Measurements from ENCODE around the gene CELA3B.
"Not testable (repeated sequence)": the region's sequence is repeated elsewhere in the genome, so short reads cannot be mapped to it uniquely, and the experiment has no call there.

CELA3B gene

GRCh38 chr1:21966247-21967000 is 10.4 kb upstream of the CELA3B start:
- in situ Hi-C loops (cut with MboI; ENCODE audit: low sequenced_read_pairs, unreplicated experiment): loop anchor here (10.0 to 25.0 kb wide), 2 partner anchors 292 to 729 kb away; no protein-coding TSS in a partner anchor
- TF ChIP-seq CTCF (IDR thresholded peaks at IDR 0.05; ENCODE audit: borderline replicate concordance, control extremely low read depth, extremely low read depth, insufficient read depth, missing control alignments): no peak
- no peak for DNase-seq (ENCODE audit: low spot score)

GRCh38 chr1:21967216-21967615 is 9.6 kb upstream of the CELA3B start:
- in situ Hi-C loops (cut with MboI; ENCODE audit: low sequenced_read_pairs, unreplicated experiment): loop anchor here (10.0 to 25.0 kb wide), 2 partner anchors 292 to 730 kb away; no protein-coding TSS in a partner anchor
- DNase-seq (ENCODE audit: low spot score): not testable (repeated sequence)

GRCh38 chr1:21969066-21969465 is 7.8 kb upstream of the CELA3B start:
- not testable (repeated sequence) for DNase-seq (ENCODE audit: low spot score)
- in situ Hi-C loops (cut with MboI; ENCODE audit: low sequenced_read_pairs, unreplicated experiment): loop anchor here (10.0 to 25.0 kb wide), 2 partner anchors 294 to 732 kb away; no protein-coding TSS in a partner anchor

GRCh38 chr1:21970523-21970922 is 6.3 kb upstream of the CELA3B start:
- in situ Hi-C loops (cut with MboI; ENCODE audit: low sequenced_read_pairs, unreplicated experiment): loop anchor here (25.0 kb wide), 1 partner anchor 733 kb away; no protein-coding TSS in a partner anchor
- not testable (repeated sequence) for DNase-seq (ENCODE audit: low spot score)

- DNase-seq (ENCODE audit: low spot score): not testable (repeated sequence)
- in situ Hi-C loops (cut with MboI; ENCODE audit: low sequenced_read_pairs, unreplicated experiment): loop anchor here (25.0 kb wide), 1 partner anchor 736 kb away; no protein-coding TSS in a partner anchor
Observed at GRCh38 chr1:21972973-21973441, 3.8 kb upstream of the CELA3B start.

DNA sequence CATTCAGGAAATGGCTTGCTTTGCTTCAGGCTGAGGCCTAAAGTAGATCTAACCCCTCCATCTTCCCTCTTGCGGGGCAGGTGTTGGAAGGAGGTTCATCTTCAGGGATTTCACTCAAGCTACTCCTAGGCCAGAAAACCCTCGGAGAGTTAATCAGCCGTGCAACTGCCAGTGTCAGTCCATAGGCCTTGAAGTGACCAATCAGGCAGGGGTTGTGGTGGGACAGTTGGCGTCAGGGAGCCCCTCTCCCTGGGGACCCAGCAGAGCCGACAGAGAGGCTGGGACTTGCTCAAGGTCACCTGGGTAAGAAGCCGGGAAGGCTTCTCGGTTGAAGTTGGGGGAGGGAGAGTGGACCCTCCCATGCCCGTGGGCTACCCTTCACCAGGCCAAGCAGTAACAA is 2.9 kb upstream of the CELA3B start:
- not testable (repeated sequence) for DNase-seq (ENCODE audit: low spot score)
- in situ Hi-C loops (cut with MboI; ENCODE audit: low sequenced_read_pairs, unreplicated experiment): loop anchor here (25.0 kb wide), 1 partner anchor 737 kb away; no protein-coding TSS in a partner anchor

GRCh38 chr1:21974699-21975098 is 2.1 kb upstream of the CELA3B start:
- not testable (repeated sequence) for DNase-seq (ENCODE audit: low spot score)
- in situ Hi-C loops (cut with MboI; ENCODE audit: low sequenced_read_pairs, unreplicated experiment): loop anchor here (25.0 kb wide), 1 partner anchor 737 kb away; no protein-coding TSS in a partner anchor

- DNase-seq (ENCODE audit: low spot score); in situ Hi-C loops (cut with MboI; ENCODE audit: low sequenced_read_pairs, unreplicated experiment): not testable (repeated sequence)
Observed at GRCh38 chr1:21975296-21975695, 1.5 kb upstream of the CELA3B start.

DNA sequence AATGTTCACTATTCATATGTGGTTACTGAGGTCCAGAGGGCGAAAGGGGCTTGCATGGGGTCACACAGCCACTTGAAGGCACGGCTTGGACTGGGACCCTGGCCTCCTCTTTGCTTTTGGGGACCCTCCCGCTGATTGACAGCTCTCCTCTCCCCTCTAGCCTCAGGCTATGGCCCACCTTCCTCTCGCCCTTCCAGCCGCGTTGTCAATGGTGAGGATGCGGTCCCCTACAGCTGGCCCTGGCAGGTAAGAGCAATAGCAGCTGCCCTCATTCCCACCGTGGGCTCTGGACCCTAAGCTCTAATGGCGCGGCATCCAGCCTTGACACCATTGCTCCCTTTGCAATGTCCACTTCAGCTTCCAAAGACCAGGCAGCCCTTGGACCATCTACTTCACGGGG is 1.4 kb downstream of the CELA3B start:
- in situ Hi-C loops (cut with MboI; ENCODE audit: low sequenced_read_pairs, unreplicated experiment); DNase-seq (ENCODE audit: low spot score): not testable (repeated sequence)

GRCh38 chr1:21980515-21981220 is 3.8 kb downstream of the CELA3B start:
- DNase-seq (ENCODE audit: low spot score); in situ Hi-C loops (cut with MboI; ENCODE audit: low sequenced_read_pairs, unreplicated experiment): not testable (repeated sequence)

DNA sequence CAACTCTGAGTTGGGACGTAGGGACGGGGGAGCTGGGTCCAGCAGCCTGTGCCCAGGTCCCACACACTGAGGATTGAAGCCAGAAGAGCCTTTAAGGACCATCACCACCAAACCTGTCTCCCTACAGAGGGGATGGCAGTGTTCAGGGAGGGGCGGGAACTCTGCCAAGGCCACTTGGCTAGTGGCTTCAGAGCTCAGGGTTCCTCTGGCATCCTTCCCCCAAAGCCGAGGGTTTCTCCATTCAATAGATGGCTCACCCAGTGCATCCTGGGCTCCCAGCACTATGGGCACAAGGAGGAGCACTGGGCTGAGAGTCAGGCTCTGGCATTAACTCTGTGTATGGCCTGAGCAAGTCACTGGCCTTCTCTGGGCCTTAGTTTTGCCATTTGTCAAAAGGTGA is 4.4 kb downstream of the CELA3B start:
- DNase-seq (ENCODE audit: low spot score); in situ Hi-C loops (cut with MboI; ENCODE audit: low sequenced_read_pairs, unreplicated experiment): not testable (repeated sequence)

- DNase-seq (ENCODE audit: low spot score); in situ Hi-C loops (cut with MboI; ENCODE audit: low sequenced_read_pairs, unreplicated experiment): not testable (repeated sequence)
Observed at GRCh38 chr1:21982122-21982521, 5.3 kb downstream of the CELA3B start.

GRCh38 chr1:21983539-21983938 is 6.7 kb downstream of the CELA3B start:
- DNase-seq (ENCODE audit: low spot score); in situ Hi-C loops (cut with MboI; ENCODE audit: low sequenced_read_pairs, unreplicated experiment): not testable (repeated sequence)

GRCh38 chr1:21985893-21986292 is 9.1 kb downstream of the CELA3B start:
- DNase-seq (ENCODE audit: low spot score); in situ Hi-C loops (cut with MboI; ENCODE audit: low sequenced_read_pairs, unreplicated experiment): not testable (repeated sequence)

DNA sequence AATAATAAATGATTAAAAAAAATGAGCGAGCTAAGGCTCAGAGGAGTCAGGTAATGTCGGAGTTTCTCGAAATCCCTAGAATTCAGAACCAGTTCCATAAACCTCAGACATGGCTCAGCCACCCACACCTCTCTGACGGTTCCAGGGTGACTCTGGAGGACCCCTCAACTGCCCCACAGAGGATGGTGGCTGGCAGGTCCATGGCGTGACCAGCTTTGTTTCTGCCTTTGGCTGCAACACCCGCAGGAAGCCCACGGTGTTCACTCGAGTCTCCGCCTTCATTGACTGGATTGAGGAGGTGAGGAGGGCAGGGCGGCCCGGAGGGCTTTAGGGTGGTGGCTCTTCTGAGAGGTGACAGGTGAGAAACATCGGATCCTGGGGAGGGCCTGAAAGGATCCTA is 9.6 kb downstream of the CELA3B start:
- in situ Hi-C loops (cut with MboI; ENCODE audit: low sequenced_read_pairs, unreplicated experiment); DNase-seq (ENCODE audit: low spot score): not testable (repeated sequence)

GRCh38 chr1:21989672-21990393 is 13.0 kb downstream of the CELA3B start:
- in situ Hi-C loops (cut with MboI; ENCODE audit: low sequenced_read_pairs, unreplicated experiment); DNase-seq (ENCODE audit: low spot score): not testable (repeated sequence)

- DNase-seq (ENCODE audit: low spot score); in situ Hi-C loops (cut with MboI; ENCODE audit: low sequenced_read_pairs, unreplicated experiment): not testable (repeated sequence)
Observed at GRCh38 chr1:21992186-21992585, 15.4 kb downstream of the CELA3B start.

Data from GM13976 (cell line).